Uterus (tissue), 4 donors: ENCODE measurements around the gene KLF11. TPM values are rescaled to one million over a fixed set of nuclear protein-coding genes. Genes with fewer than 3 reads are reported as not detected.

ENCODE experiments used
- DNase-seq, 2 donors: peaks; one replicate each; pipeline ENCODE4 v3.0.0-alpha.2; 2019 to 2020
- H3K27ac ChIP-seq, 2 donors: fragments of 200-600 bp; sonication (generic); 1 replicate in 1 of 2; 2 replicates in 1 of 2; pipeline ENCODE4 v1.5.1; 2016 to 2018
- H3K27me3 ChIP-seq, 2 donors: fragments of 200-600 bp; sonication (generic); one replicate each; pipeline ENCODE4 v1.5.1; 2018 to 2019; ENCODE audit warnings: control low read depth in 1 of 2
- H3K36me3 ChIP-seq, 2 donors: fragments of 200-600 bp; sonication (generic); one replicate each; pipeline ENCODE4 v1.5.1; 2019; ENCODE audit warnings: control low read depth in 1 of 2
- H3K4me1 ChIP-seq, 2 donors: fragments of 200-600 bp; sonication (generic); one replicate each; pipeline ENCODE4 v1.5.1; 2018 to 2019; ENCODE audit warnings: control low read depth in 1 of 2
- H3K4me3 ChIP-seq, 2 donors: fragments of 200-600 bp; sonication (generic); 1 replicate in 1 of 2; 2 replicates in 1 of 2; pipeline ENCODE4 v1.5.1; 2018 to 2019; ENCODE audit warnings: mild to moderate bottlenecking in 1 of 2
- H3K9me3 ChIP-seq, 2 donors: fragments of 200-600 bp; sonication (generic); one replicate each; pipeline ENCODE4 v1.5.1; 2019; ENCODE audit warnings: control low read depth in 1 of 2
- CTCF ChIP-seq, 4 experiments: fragments of 200-600 bp in 2 of 4; fragments of 450-650 bp in 2 of 4; sonication (generic) in 2 of 4; IDR thresholded peaks; one replicate each; pipeline ENCODE4 v1.5.1; 2016 to 2019; ENCODE audit warnings: antibody characterized with exemption in 4 of 4, mild to moderate bottlenecking in 2 of 4, moderate library complexity in 1 of 4
- POLR2A ChIP-seq, 2 donors: fragments of 450-650 bp; IDR thresholded peaks; one replicate each; pipeline ENCODE4 v1.6.1; 2016; ENCODE audit warnings: antibody characterized with exemption in 2 of 2, mild to moderate bottlenecking in 1 of 2, moderate library complexity in 1 of 2
- intact Hi-C: fragments of 100-400 bp; cut with DNase I; formaldehyde crosslinking; loops from one replicate; pipeline ENCODE4 v1.15.1; 2023; ENCODE audit warnings: low total_unique reads
- total RNA-seq, 4 donors: library from RNA; depleted of rRNA in 3 of 4; stranded (reverse); fragments of >200 nt in 3 of 4; gene quantifications; one replicate each; pipeline versions ENCODE4 v1.1.0 to v1.2.4, GENCODE V29; 2014 to 2023
- donor health status: DM: yes; HTN: yes; CAD: no.

The KLF11 gene
- total RNA-seq, 4 donors from 2014 or later: 23.4 to 49.9 (median 31.7) TPM

GRCh38 chr2:10006236-10007161 lies 36.9 kb upstream of the KLF11 start:
- no peaks in the 10 kb centered on the region for H3K27me3 ChIP-seq
- intact Hi-C loops: no loop called here
- no peaks in the 10 kb centered on the region for H3K9me3 ChIP-seq
- H3K4me3 ChIP-seq: no peak overlapping the region
- TF ChIP-seq POLR2A (IDR thresholded peaks at IDR 0.05): no peak
- peak overlapping the region in 1 of 2 donors; percentile 6 for H3K27ac ChIP-seq
- no peaks in the 10 kb centered on the region for H3K36me3 ChIP-seq
- DNase-seq: no peak
- peaks cover 0 to 8% of the 10 kb centered on the region in 2 donors for H3K4me1 ChIP-seq

- H3K27me3 ChIP-seq: no peaks in the 10 kb centered on the region
- intact Hi-C loops: no loop called here
- H3K4me1 ChIP-seq: peaks cover 0 to 8% of the 10 kb centered on the region in 2 donors
- no peak for DNase-seq
- no peak overlapping the region for H3K27ac ChIP-seq
- no peak overlapping the region for H3K4me3 ChIP-seq
- no peaks in the 10 kb centered on the region for H3K36me3 ChIP-seq
- H3K9me3 ChIP-seq: no peaks in the 10 kb centered on the region
- no peak for TF ChIP-seq POLR2A (IDR thresholded peaks at IDR 0.05)
- TF ChIP-seq CTCF (IDR thresholded peaks at IDR 0.05): no peak
These were observed 35.9 kb upstream of the KLF11 start for GRCh38 chr2:10007435-10007834.

GRCh38 chr2:10007921-10008808 lies 35.2 kb upstream of the KLF11 start:
- no peak overlapping the region for H3K4me3 ChIP-seq
- no peak for DNase-seq
- TF ChIP-seq CTCF (IDR thresholded peaks at IDR 0.05) (no peak), POLR2A (IDR thresholded peaks at IDR 0.05) (no peak)
- H3K9me3 ChIP-seq: no peaks in the 10 kb centered on the region
- H3K27me3 ChIP-seq: no peaks in the 10 kb centered on the region
- peaks cover 0 to 8% of the 10 kb centered on the region in 2 donors for H3K4me1 ChIP-seq
- intact Hi-C loops: no loop called here
- peak overlapping the region; percentile 38 to 57 for H3K27ac ChIP-seq
- no peaks in the 10 kb centered on the region for H3K36me3 ChIP-seq

GRCh38 chr2:10008809-10009176 lies 34.6 kb upstream of the KLF11 start:
- H3K36me3 ChIP-seq: no peaks in the 10 kb centered on the region
- no peaks in the 10 kb centered on the region for H3K9me3 ChIP-seq
- DNase-seq: no peak
- no peak overlapping the region for H3K4me3 ChIP-seq
- no peaks in the 10 kb centered on the region for H3K27me3 ChIP-seq
- H3K27ac ChIP-seq: peak overlapping the region; percentile 38 to 57
- H3K4me1 ChIP-seq: peaks cover 0 to 8% of the 10 kb centered on the region in 2 donors
- TF ChIP-seq POLR2A (IDR thresholded peaks at IDR 0.05) (no peak), CTCF (IDR thresholded peaks at IDR 0.05) (no peak)
- intact Hi-C loops: no loop called here

GRCh38 chr2:10009271-10009810 lies 34.0 kb upstream of the KLF11 start:
- H3K27ac ChIP-seq: peak overlapping the region; percentile 38 to 57
- no peaks in the 10 kb centered on the region for H3K36me3 ChIP-seq
- no peak for TF ChIP-seq POLR2A (IDR thresholded peaks at IDR 0.05)
- no peak for TF ChIP-seq CTCF (IDR thresholded peaks at IDR 0.05)
- H3K4me3 ChIP-seq: no peak overlapping the region
- intact Hi-C loops: no loop called here
- DNase-seq: no peak
- H3K4me1 ChIP-seq: peaks cover 0 to 8% of the 10 kb centered on the region in 2 donors
- no peaks in the 10 kb centered on the region for H3K9me3 ChIP-seq
- H3K27me3 ChIP-seq: no peaks in the 10 kb centered on the region
